H1 (cell line): ENCODE data around the gene ITGAE. TPM values are rescaled to one million over a fixed set of nuclear protein-coding genes. Genes with fewer than 3 reads are reported as not detected.

Experiments used
- CTCF ChIA-PET: fragments of 300-600 bp; sonication (Branson Sonifier 250); formaldehyde crosslinking; loops from one replicate; lab custom pipeline; 2021; ENCODE audit not compliant: partially characterized antibody; lab: Charles Lee
- POLR2A ChIA-PET: fragments of 300-600 bp; sonication (Branson Sonifier 250); formaldehyde crosslinking; loops from one replicate; lab custom pipeline; 2021; ENCODE audit warnings: inconsistent platforms; ENCODE audit not compliant: partially characterized antibody; lab: Charles Lee
- DNase-seq, 2 experiments: peaks; one replicate each; pipeline versions ENCODE4 v3.0.0 to v3.0.0-alpha.2; 2010 to 2022; ENCODE audit warnings: low spot score in 2 of 2, low read depth in 1 of 2, mixed read lengths in 1 of 2
- FAIRE-seq: peaks from 2 replicates; lab custom pipeline; 2011; peaks lifted over from hg19 to GRCh38; lab: Jason Lieb, UNC
- H2AFZ ChIP-seq: 2 replicates; pipeline ENCODE4 v1.8.1; 2012; ENCODE audit warnings: low read length, inconsistent platforms
- H2AK5ac ChIP-seq: 2 replicates; pipeline ENCODE4 v1.6.1; 2013; ENCODE audit warnings: low read depth, low read length
- H2BK120ac ChIP-seq: replicated peaks from 2 replicates; pipeline ENCODE3; 2013; ENCODE audit warnings: low read depth, low read length, inconsistent platforms
- H2BK12ac ChIP-seq: 2 replicates; pipeline ENCODE4 v1.6.1; 2013; ENCODE audit warnings: low read depth, low read length
- H2BK15ac ChIP-seq: 2 replicates; pipeline ENCODE4 v1.6.1; 2013; ENCODE audit warnings: low read length
- H2BK20ac ChIP-seq: 2 replicates; pipeline ENCODE4 v1.6.1; 2013; ENCODE audit warnings: low read length
- H2BK5ac ChIP-seq: 2 replicates; pipeline ENCODE4 v1.6.1; 2013; ENCODE audit warnings: low read depth, low read length
- H3K14ac ChIP-seq: 2 replicates; pipeline ENCODE4 v1.6.1; 2013; ENCODE audit warnings: inconsistent platforms; ENCODE audit not compliant: insufficient read length
- H3K18ac ChIP-seq: 2 replicates; pipeline ENCODE4 v1.6.1; 2013; ENCODE audit warnings: low read length; ENCODE audit errors: extremely low read depth
- H3K23ac ChIP-seq: 2 replicates; pipeline ENCODE4 v1.6.1; 2013; ENCODE audit warnings: inconsistent platforms; ENCODE audit not compliant: insufficient read length
- H3K23me2 ChIP-seq: 2 replicates; pipeline ENCODE4 v1.6.1; 2013; ENCODE audit warnings: low read depth, low read length
- H3K27ac ChIP-seq: 2 replicates; pipeline ENCODE4 v1.6.1; 2011; ENCODE audit warnings: low read depth, low read length, inconsistent platforms
- H3K27me3 ChIP-seq, 4 experiments: replicated peaks in 1 of 4; 1 replicate in 1 of 4; 2 replicates in 3 of 4; pipeline versions ENCODE4 v1.6.1 to v1.8.1; 2011 to 2013; ENCODE audit warnings: low read length in 3 of 4, mild to moderate bottlenecking in 3 of 4, inconsistent platforms in 2 of 4, mixed read lengths in 2 of 4, moderate library complexity in 1 of 4; ENCODE audit not compliant: control insufficient read depth in 3 of 4, insufficient read depth in 3 of 4; ENCODE audit errors: extremely low read depth in 1 of 4
- H3K36me3 ChIP-seq, 4 experiments: 2 replicates each; pipeline versions ENCODE4 v1.6.1 to v1.8.1; 2011 to 2013; ENCODE audit warnings: mild to moderate bottlenecking in 4 of 4, low read length in 3 of 4, moderate library complexity in 2 of 4, control low read depth in 1 of 4, inconsistent platforms in 1 of 4; ENCODE audit not compliant: insufficient read depth in 4 of 4, control insufficient read depth in 2 of 4
- H3K4ac ChIP-seq: replicated peaks from 2 replicates; pipeline ENCODE3; 2013; ENCODE audit warnings: low read length, low read depth, mixed read lengths, inconsistent platforms; ENCODE audit not compliant: insufficient read length
- H3K4me1 ChIP-seq, 4 experiments: replicated peaks in 1 of 4; 1 replicate in 1 of 4; 2 replicates in 3 of 4; pipeline versions ENCODE4 v1.6.1 to v1.8.1; 2011 to 2013; ENCODE audit warnings: low read length in 3 of 4, inconsistent platforms in 2 of 4, mixed read lengths in 1 of 4; ENCODE audit not compliant: insufficient read depth in 4 of 4, control insufficient read depth in 3 of 4
- H3K4me2 ChIP-seq, 2 experiments: 2 replicates each; pipeline versions ENCODE4 v1.6.1 to v1.8.1; 2011 to 2013; ENCODE audit warnings: low read depth in 2 of 2, low read length in 2 of 2, control low read depth in 1 of 2, inconsistent platforms in 1 of 2, mild to moderate bottlenecking in 1 of 2; ENCODE audit not compliant: insufficient read depth in 1 of 2
- H3K4me3 ChIP-seq, 4 experiments: fragments of 200-600, 300-600 bp in 1 of 4; sonication (generic), shearing (Covaris generic), sonication (Bioruptor Twin) in 1 of 4; 2 replicates each; pipeline versions ENCODE4 v1.5.1 to v1.8.1; 2011 to 2016; ENCODE audit warnings: low read length in 4 of 4, low read depth in 3 of 4, control low read depth in 2 of 4, inconsistent platforms in 2 of 4, mild to moderate bottlenecking in 2 of 4, mixed read lengths in 1 of 4, moderate library complexity in 1 of 4; ENCODE audit not compliant: insufficient read depth in 2 of 4; ENCODE audit errors: extremely low read depth in 1 of 4
- H3K56ac ChIP-seq: replicated peaks from 2 replicates; pipeline ENCODE3; 2013; ENCODE audit warnings: low read depth, mild to moderate bottlenecking, mixed read lengths, low read length, inconsistent platforms; ENCODE audit not compliant: insufficient read length
- H3K79me1 ChIP-seq: 2 replicates; pipeline ENCODE4 v1.6.1; 2013; ENCODE audit warnings: low read depth, low read length, control low read depth
- H3K79me2 ChIP-seq, 2 experiments: 2 replicates each; pipeline versions ENCODE4 v1.6.1 to v1.8.1; 2012 to 2013; ENCODE audit warnings: low read length in 2 of 2, mild to moderate bottlenecking in 2 of 2, inconsistent platforms in 1 of 2; ENCODE audit not compliant: insufficient read depth in 2 of 2, control insufficient read depth in 1 of 2
- H3K9ac ChIP-seq, 4 experiments: replicated peaks in 1 of 4; 1 replicate in 1 of 4; 2 replicates in 3 of 4; pipeline versions ENCODE4 v1.6.1 to v1.8.1; 2011 to 2013; ENCODE audit warnings: low read depth in 3 of 4, low read length in 3 of 4, control low read depth in 2 of 4, mild to moderate bottlenecking in 2 of 4, moderate library complexity in 2 of 4, inconsistent platforms in 1 of 4; ENCODE audit errors: extremely low read depth in 1 of 4
- H3K9me3 ChIP-seq, 2 experiments: 2 replicates each; pipeline versions ENCODE4 v1.6.1 to v1.8.1; 2012 to 2013; ENCODE audit warnings: mild to moderate bottlenecking in 2 of 2, moderate library complexity in 2 of 2, control low read depth in 1 of 2, inconsistent platforms in 1 of 2, low read depth in 1 of 2, low read length in 1 of 2, mixed read lengths in 1 of 2; ENCODE audit not compliant: insufficient read depth in 2 of 2
- H4K20me1 ChIP-seq, 2 experiments: replicated peaks in 1 of 2; 2 replicates each; pipeline versions ENCODE3 to v1.8.1; 2011 to 2013; ENCODE audit warnings: inconsistent platforms in 2 of 2, low read length in 2 of 2, mild to moderate bottlenecking in 1 of 2; ENCODE audit not compliant: insufficient read depth in 2 of 2, control insufficient read depth in 1 of 2
- H4K5ac ChIP-seq: 2 replicates; pipeline ENCODE4 v1.6.1; 2013; ENCODE audit warnings: low read length, low read depth, mixed read lengths, inconsistent platforms; ENCODE audit not compliant: insufficient read length
- H4K8ac ChIP-seq: 2 replicates; pipeline ENCODE4 v1.8.0; 2013; ENCODE audit warnings: mild to moderate bottlenecking, moderate library complexity, low read length, inconsistent platforms; ENCODE audit not compliant: insufficient read depth; ENCODE audit errors: extremely low read depth
- H4K91ac ChIP-seq: replicated peaks from 2 replicates; pipeline ENCODE3; 2013; ENCODE audit warnings: low read length, mixed read lengths, inconsistent platforms; ENCODE audit not compliant: insufficient read length
- CBX8 ChIP-seq: fragments of 300-800, 300-1000 bp; sonication (generic); IDR thresholded peaks from 2 replicates; pipeline ENCODE4 v1.7.1; 2016; ENCODE audit warnings: low read depth, low read length, borderline replicate concordance
- POLR2AphosphoS5 ChIP-seq: IDR thresholded peaks from 2 replicates; pipeline ENCODE4 v1.6.1; 2011; ENCODE audit warnings: low read depth, low read length
- SP2 ChIP-seq: IDR thresholded peaks from 2 replicates; pipeline ENCODE4 v1.6.1; 2012; ENCODE audit warnings: mild to moderate bottlenecking, low read length, inconsistent platforms
- WGBS, 2 experiments: shearing (Covaris generic) in 1 of 2; methylation state at CpG; one replicate each; pipeline versions ENCODE4 v1.1.6 to v1.1.7; 2013 to 2015; ENCODE audit warnings: low lambda C conversion rate in 2 of 2, mixed read lengths in 2 of 2, inconsistent platforms in 1 of 2, low coverage in 1 of 2, missing lambda C conversion rate in 1 of 2; ENCODE audit not compliant: insufficient replicate concordance in 2 of 2, insufficient coverage in 1 of 2, insufficient read length in 1 of 2; ENCODE audit errors: extremely low coverage in 1 of 2, missing lambda C conversion rate in 1 of 2; 5-methylcytosine and 5-hydroxymethylcytosine counted together
- polyA plus RNA-seq, 7 experiments: library from polyadenylated mRNA; depleted of rRNA in 3 of 7; stranded (reverse) in 5 of 7; unstranded in 2 of 7; fragments of >200 nt in 5 of 7; fragments of 200-250 nt in 2 of 7; gene quantifications; 1 replicate in 5 of 7; 2 replicates in 1 of 7; 4 replicates in 1 of 7; pipeline versions ENCODE4 v1.2.1 to v1.2.3, GENCODE V29; 2011 to 2013; ENCODE audit warnings: missing spikeins in 2 of 7, mixed read lengths in 2 of 7
- total RNA-seq: library from RNA; stranded (reverse); fragmentation: NEBNext Ultra II Directional; extraction: Animal tissue kit (Norgen Biotek cat#: 25700); gene quantifications from 2 replicates; pipeline ENCODE4 v1.2.1, GENCODE V29; 2021

Gene ITGAE
- total and polyA plus RNA-seq, 2 of the 8 experiments (the other 6 are each of a cell fraction or from before 2014, with no cell fraction given): 23.2 to 43.1 TPM

DNA sequence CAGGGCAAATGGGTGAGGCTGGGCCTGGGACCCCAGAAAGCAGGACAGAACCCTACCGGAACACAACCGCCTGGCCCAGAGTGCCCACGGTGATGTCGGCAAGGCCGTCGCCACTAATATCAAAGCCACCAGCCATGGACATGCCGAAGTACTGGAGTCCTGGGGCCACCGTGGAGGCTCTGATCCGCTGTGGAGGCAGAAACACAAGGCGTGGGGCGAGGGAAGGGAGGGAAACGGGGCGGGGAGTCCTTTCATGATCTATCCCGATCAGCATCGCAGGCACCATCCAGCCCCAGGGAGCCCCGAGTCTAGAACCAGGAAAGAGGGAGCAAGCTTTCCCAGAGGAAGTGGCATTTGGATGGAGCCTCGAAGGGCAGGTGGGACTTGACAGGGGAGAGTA, 50.7 kb downstream of the ITGAE start:
- Histone ChIP-seq H3K4me2 (no peak overlapping the region), H4K8ac (no peak overlapping the region), H2BK15ac (no peak overlapping the region), H3K9ac (no peak overlapping the region), H4K20me1 (no peaks in the 10 kb centered on the region), H4K91ac (no peak overlapping the region), H2BK20ac (no peak overlapping the region), H3K27me3 (no peaks in the 10 kb centered on the region), H3K36me3 (no peaks in the 10 kb centered on the region), H4K5ac (no peak overlapping the region), H2BK5ac (no peak overlapping the region), H3K56ac (no peak overlapping the region), H3K4me3 (no peak overlapping the region), H2AK5ac (no peak overlapping the region), H3K23me2 (peaks cover 3% of the 10 kb centered on the region; the same call in 1 of the 2 replicates), H3K14ac (no peak overlapping the region), H3K9me3 (no peaks in the 10 kb centered on the region), H3K79me1 (no peaks in the 10 kb centered on the region), H3K27ac (no peak overlapping the region), H3K4me1 (no peaks in the 10 kb centered on the region; a peak in 1 of 7 replicates), H3K4ac (no peak overlapping the region), H2BK120ac (no peak overlapping the region), H2BK12ac (no peak overlapping the region), H3K18ac (no peak overlapping the region), H3K23ac (no peak overlapping the region), H3K79me2 (no peaks in the 10 kb centered on the region), H2AFZ (no peak overlapping the region)
- FAIRE-seq (no peak), DNase-seq (no peak)
- 78% methylated on average over 13 of the region's 17 CpGs; no CpG with 5 or more reads in 1 of the 2 experiments for WGBS, 2 experiments
- TF ChIP-seq POLR2AphosphoS5 (no peak), SP2 (no peak), CBX8 (no peak)
- ChIA-PET CTCF (interaction anchor here (0.7 to 8.2 kb wide), 5 partner anchors 12 to 77 kb away, joined by 3 to 73 read pairs (median 4); no protein-coding TSS in a partner anchor), POLR2A (no interaction called here)
